ENCODE results near the gene SMIM21. TPM values are rescaled to one million over a fixed set of nuclear protein-coding genes. Genes with fewer than 3 reads are reported as not detected.

Gene SMIM21
- polyA plus RNA-seq, 1 donor (not counting 4 experiments of a cell fraction or from before 2014, with no cell fraction given), result not detected

DNA sequence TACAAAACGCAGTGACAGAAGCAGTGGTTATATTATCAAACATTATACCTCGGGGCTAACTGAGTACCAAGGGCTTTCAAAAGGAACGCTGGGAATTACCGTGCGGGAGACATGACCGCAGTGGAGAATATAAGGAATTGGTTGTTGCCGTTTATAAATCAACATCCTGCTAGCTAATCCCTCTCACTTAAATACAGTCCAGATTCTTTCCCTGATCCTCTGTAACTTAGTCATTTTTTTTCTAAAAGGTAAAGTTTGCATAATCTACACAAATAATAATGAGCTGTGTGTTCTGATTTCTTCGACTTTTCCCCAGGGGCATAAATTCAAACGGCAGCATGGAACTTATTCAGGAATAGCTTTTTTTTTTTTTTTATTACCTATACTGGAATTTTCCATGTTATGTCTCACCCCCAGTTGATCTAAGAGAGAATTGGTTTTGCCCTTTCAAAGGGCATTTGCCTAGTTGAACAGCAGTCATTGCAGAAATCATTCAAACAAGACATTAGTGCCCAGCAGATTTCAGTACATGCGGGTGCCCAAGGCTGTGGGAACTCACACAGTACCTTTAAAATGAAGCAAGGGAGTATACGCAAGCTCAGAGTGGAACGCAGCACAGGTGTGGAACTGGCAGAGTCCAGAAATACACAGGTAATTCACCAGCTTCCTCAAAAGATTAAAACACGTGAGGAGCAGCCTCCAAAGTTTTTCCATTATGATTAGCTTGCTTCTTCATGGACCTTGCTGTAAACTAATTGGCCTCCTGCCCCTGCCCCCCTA is 63.9 kb downstream of the SMIM21 start:
- no peak for DNase-seq (ENCODE audit: low read depth, low spot score)
- TF ChIP-seq, protein P1, sequence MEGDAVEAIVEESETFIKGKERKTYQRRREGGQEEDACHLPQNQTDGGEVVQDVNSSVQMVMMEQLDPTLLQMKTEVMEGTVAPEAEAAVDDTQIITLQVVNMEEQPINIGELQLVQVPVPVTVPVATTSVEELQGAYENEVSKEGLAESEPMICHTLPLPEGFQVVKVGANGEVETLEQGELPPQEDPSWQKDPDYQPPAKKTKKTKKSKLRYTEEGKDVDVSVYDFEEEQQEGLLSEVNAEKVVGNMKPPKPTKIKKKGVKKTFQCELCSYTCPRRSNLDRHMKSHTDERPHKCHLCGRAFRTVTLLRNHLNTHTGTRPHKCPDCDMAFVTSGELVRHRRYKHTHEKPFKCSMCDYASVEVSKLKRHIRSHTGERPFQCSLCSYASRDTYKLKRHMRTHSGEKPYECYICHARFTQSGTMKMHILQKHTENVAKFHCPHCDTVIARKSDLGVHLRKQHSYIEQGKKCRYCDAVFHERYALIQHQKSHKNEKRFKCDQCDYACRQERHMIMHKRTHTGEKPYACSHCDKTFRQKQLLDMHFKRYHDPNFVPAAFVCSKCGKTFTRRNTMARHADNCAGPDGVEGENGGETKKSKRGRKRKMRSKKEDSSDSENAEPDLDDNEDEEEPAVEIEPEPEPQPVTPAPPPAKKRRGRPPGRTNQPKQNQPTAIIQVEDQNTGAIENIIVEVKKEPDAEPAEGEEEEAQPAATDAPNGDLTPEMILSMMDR (optimal IDR thresholded peaks at IDR 0.05 in 1 of 3, IDR thresholded peaks at IDR 0.05 in 1 of 3, conservative IDR thresholded peaks at IDR 0.05 in 1 of 3; ENCODE audit: extremely low read depth in 1 of 3, insufficient read depth in 2 of 3, low read length in 3 of 3), result no peak
- no peak for TF ChIP-seq EZH2 (IDR thresholded peaks at IDR 0.05; ENCODE audit: low read length)
- Histone ChIP-seq H3K27ac (ENCODE audit: control insufficient read depth, insufficient read depth, low read length) (no peak overlapping the region), H3K36me3 (ENCODE audit: control insufficient read depth in 2 of 2, extremely low read depth in 1 of 2, insufficient read depth in 2 of 2, low read length in 2 of 2) (no peaks in the 10 kb centered on the region), H3K9me1 (ENCODE audit: control insufficient read depth, extremely low read depth, insufficient read depth, low read length) (no peaks in the 10 kb centered on the region), H3K9ac (ENCODE audit: control insufficient read depth, extremely low read depth, insufficient read depth, low read length) (no peak overlapping the region), H2AFZ (ENCODE audit: control insufficient read depth, low read length) (no peak overlapping the region), H3K4me3 (ENCODE audit: control insufficient read depth in 2 of 3, extremely low read depth in 1 of 3, insufficient read depth in 2 of 3, low read depth in 1 of 3, low read length in 3 of 3) (no peak overlapping the region), H4K20me1 (ENCODE audit: control insufficient read depth, extremely low read depth, insufficient read depth, low read length) (no peaks in the 10 kb centered on the region), H3K9me3 (ENCODE audit: control insufficient read depth, low read depth, low read length) (peaks cover 2% of the 10 kb centered on the region), H3K79me2 (ENCODE audit: control insufficient read depth, insufficient read depth, low read length) (no peaks in the 10 kb centered on the region), H3K4me2 (ENCODE audit: control insufficient read depth, extremely low read depth, insufficient read depth, low read depth, low read length) (no peak overlapping the region), H3K4me1 (ENCODE audit: control insufficient read depth, extremely low read depth, insufficient read depth, low read length) (no peaks in the 10 kb centered on the region), H3K27me3 (ENCODE audit: control insufficient read depth, extremely low read depth, insufficient read depth, low read length) (no peaks in the 10 kb centered on the region)
- FAIRE-seq, result no peak
- dilution Hi-C loops (cut with MboI; ENCODE audit: extremely low pct_ligation_motif_present, low sequenced_read_pairs), result no loop called here

DNA sequence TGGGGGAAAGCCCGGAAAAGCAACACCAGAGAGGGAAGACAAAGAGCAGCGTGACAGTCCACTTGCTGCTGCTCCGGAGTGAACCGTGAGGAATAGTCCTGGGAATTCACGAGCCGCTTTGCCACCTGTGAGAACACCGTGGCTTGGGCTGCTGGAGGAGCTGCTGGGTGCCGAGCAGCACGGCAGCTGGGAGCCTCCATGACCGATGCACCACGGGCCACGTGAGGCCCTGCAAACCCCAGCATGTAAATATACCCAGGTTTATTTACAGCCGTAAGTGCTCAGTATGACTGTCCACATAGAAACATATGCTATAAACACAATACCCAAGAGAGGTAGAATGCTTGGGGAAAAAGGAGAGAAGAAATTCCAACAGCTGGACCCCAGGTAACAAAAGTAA is 65.1 kb downstream of the SMIM21 start:
- dilution Hi-C loops (cut with MboI; ENCODE audit: extremely low pct_ligation_motif_present, low sequenced_read_pairs), result no loop called here
- H3K27me3 ChIP-seq (ENCODE audit: control insufficient read depth, extremely low read depth, insufficient read depth, low read length), result no peaks in the 10 kb centered on the region
- H3K4me1 ChIP-seq (ENCODE audit: control insufficient read depth, extremely low read depth, insufficient read depth, low read length), result no peaks in the 10 kb centered on the region

More for the DNA sequence above, 65.1 kb downstream of the SMIM21 start:
- H3K27ac ChIP-seq (ENCODE audit: control insufficient read depth, insufficient read depth, low read length), result no peak overlapping the region
- H3K36me3 ChIP-seq (ENCODE audit: control insufficient read depth in 2 of 2, extremely low read depth in 1 of 2, insufficient read depth in 2 of 2, low read length in 2 of 2), result no peaks in the 10 kb centered on the region
- TF ChIP-seq, protein P1 (optimal IDR thresholded peaks at IDR 0.05 in 1 of 3, IDR thresholded peaks at IDR 0.05 in 1 of 3, conservative IDR thresholded peaks at IDR 0.05 in 1 of 3; ENCODE audit: extremely low read depth in 1 of 3, insufficient read depth in 2 of 3, low read length in 3 of 3), result no peak
- no peak for TF ChIP-seq EZH2 (IDR thresholded peaks at IDR 0.05; ENCODE audit: low read length)
- no peaks in the 10 kb centered on the region for H4K20me1 ChIP-seq (ENCODE audit: control insufficient read depth, extremely low read depth, insufficient read depth, low read length)
- FAIRE-seq (no peak), DNase-seq (ENCODE audit: low read depth, low spot score) (no peak)
- H3K9me3 ChIP-seq (ENCODE audit: control insufficient read depth, low read depth, low read length), result peaks cover 2% of the 10 kb centered on the region
- H3K4me2 ChIP-seq (ENCODE audit: control insufficient read depth, extremely low read depth, insufficient read depth, low read depth, low read length), result no peak overlapping the region
- no peak overlapping the region for H2AFZ ChIP-seq (ENCODE audit: control insufficient read depth, low read length)
- H3K79me2 ChIP-seq (ENCODE audit: control insufficient read depth, insufficient read depth, low read length), result no peaks in the 10 kb centered on the region
- no peak overlapping the region for H3K4me3 ChIP-seq (ENCODE audit: control insufficient read depth in 2 of 3, extremely low read depth in 1 of 3, insufficient read depth in 2 of 3, low read depth in 1 of 3, low read length in 3 of 3)
- no peak overlapping the region for H3K9ac ChIP-seq (ENCODE audit: control insufficient read depth, extremely low read depth, insufficient read depth, low read length)
- no peaks in the 10 kb centered on the region for H3K9me1 ChIP-seq (ENCODE audit: control insufficient read depth, extremely low read depth, insufficient read depth, low read length)
